Measurements from ENCODE around the gene TUBA1C. TPM values are rescaled to one million over a fixed set of nuclear protein-coding genes. Genes with fewer than 3 reads are reported as not detected.
"Not testable (repeated sequence)": the region's sequence is repeated elsewhere in the genome, so short reads cannot be mapped to it uniquely, and the experiment has no call there.

Gene TUBA1C
- total RNA-seq, 2 experiments from 2014 or later, result 276 to 338 TPM

DNA sequence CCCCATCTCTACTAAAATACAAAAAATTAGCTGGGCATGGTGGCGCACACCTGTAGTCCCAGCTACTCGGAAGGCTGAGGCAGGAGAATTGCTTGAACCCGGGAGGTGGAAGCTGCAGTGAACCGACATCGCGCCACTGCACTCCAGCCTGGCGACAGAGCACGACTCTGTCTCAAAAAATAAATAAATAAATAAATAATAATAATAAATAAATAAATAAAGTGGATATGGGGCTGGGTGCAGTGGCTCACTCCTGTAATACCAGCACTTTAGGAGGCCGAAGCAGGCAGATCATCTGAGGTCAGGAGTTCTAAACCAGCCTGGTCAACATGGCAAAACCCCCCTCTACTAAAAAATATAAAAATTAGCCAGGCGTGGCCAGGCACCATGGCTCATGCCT is 52.2 kb downstream of the TUBA1C start:
- H3K4me3 Mint-ChIP-seq; H3K9me3 Mint-ChIP-seq (ENCODE audit: low read depth); CTCF ChIA-PET; H3K36me3 Mint-ChIP-seq (ENCODE audit: low read depth); DNase-seq; H3K27ac Mint-ChIP-seq; intact Hi-C loops (cut with DNase I, micrococcal nuclease); H3K4me1 Mint-ChIP-seq; POLR2A ChIA-PET; H3K27me3 Mint-ChIP-seq; ATAC-seq: not testable (repeated sequence)

DNA sequence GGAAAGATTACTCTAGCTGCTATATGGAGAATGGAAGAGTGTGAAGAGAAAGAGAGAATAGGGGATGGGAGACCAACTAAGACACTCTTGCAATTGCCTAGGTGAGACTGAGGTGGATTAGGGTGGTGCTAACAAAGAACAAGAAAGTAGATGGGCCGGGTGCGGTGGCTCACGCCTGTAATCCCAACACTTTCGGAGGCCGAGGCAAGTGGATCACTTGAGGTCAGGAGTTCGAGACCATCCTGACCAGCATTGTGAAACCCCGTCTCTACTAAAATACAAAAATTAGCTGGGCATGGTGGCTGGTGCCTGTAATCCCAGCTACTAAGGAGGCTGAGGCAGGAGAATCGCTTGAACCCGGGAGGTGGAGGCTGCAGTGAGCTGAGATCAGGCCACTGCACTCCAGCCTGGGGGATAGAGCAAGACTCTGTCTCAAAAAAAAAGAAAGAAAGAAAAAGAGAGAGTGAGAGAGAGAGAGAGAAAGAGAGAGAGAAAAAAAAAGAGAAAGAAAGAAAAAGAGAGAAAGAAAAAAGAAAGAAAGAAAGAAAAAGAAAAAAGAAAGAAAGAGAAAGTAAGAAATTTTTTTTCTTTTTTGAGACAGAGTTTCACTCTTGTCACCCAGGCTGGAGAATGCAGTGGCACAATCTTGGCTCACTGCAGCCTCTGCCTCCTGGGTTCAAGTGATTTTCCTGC is 55.7 kb downstream of the TUBA1C start:
- H3K9me3 Mint-ChIP-seq (ENCODE audit: low read depth); H3K27ac Mint-ChIP-seq; H3K4me1 Mint-ChIP-seq; ATAC-seq; DNase-seq; POLR2A ChIA-PET; H3K4me3 Mint-ChIP-seq; H3K36me3 Mint-ChIP-seq (ENCODE audit: low read depth); H3K27me3 Mint-ChIP-seq: not testable (repeated sequence)
- CTCF ChIA-PET, result interaction anchor here (0.7 to 1.4 kb wide), 4 partner anchors 15 to 573 kb away, joined by 3 to 4 read pairs (median 4); no protein-coding TSS in a partner anchor
- intact Hi-C loops (cut with DNase I, micrococcal nuclease), result loop anchor here (5.0 kb wide), 2 partner anchors 188 to 258 kb away; partner anchors contain the start of genes KMT2D (in 1 of the 2) and TUBA1B (in 1 of the 2)

DNA sequence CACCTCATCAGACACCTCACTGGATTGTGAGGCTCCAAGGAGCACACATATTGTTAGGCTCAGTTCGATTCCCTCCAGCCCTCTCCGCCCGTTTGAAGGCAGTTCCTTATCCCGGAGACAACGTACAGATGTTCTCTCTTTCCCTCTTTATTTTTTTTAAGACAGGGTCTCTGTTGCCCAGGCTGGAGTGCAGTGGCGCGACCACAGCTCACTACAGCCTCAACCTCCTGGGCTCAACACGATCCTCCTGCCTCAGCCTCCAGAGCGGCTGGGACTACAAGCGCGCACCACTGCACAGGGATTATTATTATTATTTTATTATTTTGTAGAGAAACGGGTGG is 57.5 kb downstream of the TUBA1C start:
- no peak for DNase-seq
- intact Hi-C loops (cut with DNase I, micrococcal nuclease), result loop anchor here (1.0 to 5.0 kb wide), 10 partner anchors 20 to 520 kb away; partner anchors contain the start of genes ARF3 (in 1 of the 2), BCDIN3D (in 1 of the 2), FMNL3 (in 1 of the 2) and KMT2D (in 1 of the 2)
- no peaks in the 10 kb centered on the region for H3K9me3 Mint-ChIP-seq (ENCODE audit: low read depth)
- H3K27me3 Mint-ChIP-seq, result no peaks in the 10 kb centered on the region
- H3K36me3 Mint-ChIP-seq (ENCODE audit: low read depth), result peaks cover 12% of the 10 kb centered on the region
- peak overlapping the region; percentile 95 for H3K27ac Mint-ChIP-seq
- peak overlapping the region; percentile 95 for H3K4me3 Mint-ChIP-seq
- H3K4me1 Mint-ChIP-seq, result peaks cover 10% of the 10 kb centered on the region
- ATAC-seq, result no peak
- CTCF ChIA-PET, result interaction anchor here (0.6 to 4.2 kb wide), 22 partner anchors 10 to 1124 kb away, joined by 3 to 27 read pairs (median 4); partner anchors contain the start of genes C1QL4, DNAJC22, PRPH and TUBA1B
- POLR2A ChIA-PET, result interaction anchor here (0.5 to 2.4 kb wide), 13 partner anchors 10 to 640 kb away, joined by 3 to 11 read pairs (median 5); partner anchors contain the start of genes KANSL2, SPATS2 and TUBA1B

DNA sequence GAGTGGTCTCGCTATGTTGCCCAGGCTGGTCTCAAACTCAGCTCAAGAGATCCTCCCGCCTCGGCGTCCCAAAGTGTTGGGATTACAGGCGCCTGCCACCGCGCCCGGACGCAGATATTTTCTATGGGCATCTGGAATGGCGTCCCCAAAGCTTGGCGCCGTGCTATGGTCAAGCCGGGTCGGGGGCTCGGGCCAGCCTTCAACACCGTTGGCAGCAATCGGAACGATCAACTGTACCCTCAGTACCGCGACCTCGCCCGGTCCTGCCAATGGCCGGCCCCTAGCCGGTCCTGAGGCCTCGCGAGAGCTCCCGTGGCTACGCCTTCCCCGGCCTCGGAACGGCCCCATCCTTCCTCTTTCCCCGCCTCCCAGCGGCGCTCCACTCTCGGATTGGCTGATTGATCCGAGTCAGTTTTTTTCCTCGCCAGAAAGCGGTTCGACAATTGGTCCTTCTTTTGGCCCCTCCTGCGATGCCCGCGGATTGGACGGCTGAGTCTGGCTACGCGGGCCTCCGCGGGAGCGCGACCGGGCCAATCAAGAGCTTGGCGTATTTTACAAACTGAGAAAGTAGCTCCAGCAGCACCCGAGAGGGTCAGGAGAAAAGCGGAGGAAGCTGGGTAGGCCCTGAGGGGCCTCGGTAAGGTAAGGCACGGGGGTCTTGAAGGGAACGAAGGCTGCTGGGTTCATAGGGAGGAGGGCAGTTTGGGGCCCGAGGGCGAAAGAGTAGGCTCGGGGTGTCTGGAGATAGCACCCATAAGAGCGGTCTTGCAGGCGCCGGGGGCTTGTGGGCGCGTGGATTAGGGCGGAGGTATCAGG is 58.0 kb downstream of the TUBA1C start, which contains the start of gene TROAP:
TSS of gene TROAP (plus strand) at position 548 of the 816 bp plus-strand sequence. CDS start 354 bp downstream, outside the sequence.
- CTCF ChIA-PET, result interaction anchor here (0.6 to 4.2 kb wide), 30 partner anchors 9 to 1761 kb away, joined by 3 to 27 read pairs (median 4); partner anchors contain the start of genes C1QL4, DDN, DNAJC22 and PRPH

DNA sequence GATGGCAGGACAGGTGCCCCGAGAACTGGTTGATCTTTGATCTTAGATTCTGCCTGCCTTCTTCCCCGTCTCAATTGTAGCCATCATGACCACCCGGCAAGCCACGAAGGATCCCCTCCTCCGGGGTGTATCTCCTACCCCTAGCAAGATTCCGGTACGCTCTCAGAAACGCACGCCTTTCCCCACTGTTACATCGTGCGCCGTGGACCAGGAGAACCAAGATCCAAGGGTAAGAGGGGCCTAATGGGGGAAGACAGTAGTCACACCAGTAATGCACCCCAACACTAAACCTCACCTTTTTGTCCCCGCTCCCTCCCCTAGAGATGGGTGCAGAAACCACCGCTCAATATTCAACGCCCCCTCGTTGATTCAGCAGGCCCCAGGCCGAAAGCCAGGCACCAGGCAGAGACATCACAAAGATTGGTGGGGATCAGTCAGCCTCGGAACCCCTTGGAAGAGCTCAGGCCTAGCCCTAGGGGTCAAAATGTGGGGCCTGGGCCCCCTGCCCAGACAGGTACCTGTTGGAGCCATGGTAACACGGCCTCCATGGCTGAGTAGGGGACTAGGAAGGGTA is 58.7 kb downstream of the TUBA1C start:
- peak overlapping the region; percentile 95 for H3K27ac Mint-ChIP-seq
- no peak for DNase-seq
- H3K4me3 Mint-ChIP-seq, result peak overlapping the region; percentile 95
- intact Hi-C loops (cut with DNase I, micrococcal nuclease), result loop anchor here (1.0 to 5.0 kb wide), 14 partner anchors 19 to 702 kb away; partner anchors contain the start of genes TUBA1B (in 2 of the 2), TUBA1C (in 2 of the 2), ARF3 (in 1 of the 2) and BCDIN3D (in 1 of the 2)
- ChIA-PET CTCF (interaction anchor here (0.6 to 4.2 kb wide), 14 partner anchors 8 to 217 kb away, joined by 3 to 27 read pairs (median 7); partner anchors contain the start of genes C1QL4, DNAJC22 and PRPH), POLR2A (interaction anchor here (0.6 to 2.4 kb wide), 12 partner anchors 8 to 641 kb away, joined by 3 to 11 read pairs (median 6); partner anchors contain the start of genes KANSL2, LMBR1L, PRPH and RHEBL1)
- no peaks in the 10 kb centered on the region for H3K27me3 Mint-ChIP-seq
- H3K36me3 Mint-ChIP-seq (ENCODE audit: low read depth), result peaks cover 15% of the 10 kb centered on the region
- peaks cover 10% of the 10 kb centered on the region for H3K4me1 Mint-ChIP-seq
- no peak for ATAC-seq
- H3K9me3 Mint-ChIP-seq (ENCODE audit: low read depth), result no peaks in the 10 kb centered on the region

More for the DNA sequence above, 58.0 kb downstream of the TUBA1C start, which contains the start of gene TROAP:
- ATAC-seq (peak; percentile 96), DNase-seq (peak; percentile 99)
- Mint-ChIP-seq H3K9me3 (ENCODE audit: low read depth) (no peaks in the 10 kb centered on the region), H3K4me3 (peak within 1 kb of the TSS; percentile 95), H3K36me3 (ENCODE audit: low read depth) (peaks cover 15% of the 10 kb centered on the region), H3K27ac (peak within 1 kb of the TSS; percentile 95), H3K27me3 (no peaks in the 10 kb centered on the region), H3K4me1 (peaks cover 10% of the 10 kb centered on the region)
- POLR2A ChIA-PET, result interaction anchor here (0.5 to 2.4 kb wide), 18 partner anchors 9 to 641 kb away, joined by 3 to 11 read pairs (median 4); partner anchors contain the start of genes KANSL2, LMBR1L, PRPH and RHEBL1
- intact Hi-C loops (cut with DNase I, micrococcal nuclease), result loop anchor here (1.0 to 5.0 kb wide), 17 partner anchors 19 to 702 kb away; partner anchors contain the start of genes TUBA1B (in 2 of the 2), TUBA1C (in 2 of the 2), ARF3 (in 1 of the 2) and BCDIN3D (in 1 of the 2)

Other genes starting within 250 kb of the TUBA1C start
- 10 to 100 TPM; 54.5 to 62.6 TPM for gene PRKAG1, start 246.3 kb upstream of the TUBA1C start, total RNA-seq
- gene KMT2D, start 204.3 kb upstream of the TUBA1C start, total RNA-seq, result 10 to 100 TPM; 48.3 to 58.2 TPM
- gene RHEBL1, start 195.1 kb upstream of the TUBA1C start, total RNA-seq, result 10 to 100 TPM in 1 of 2 experiments, 1 to 10 TPM in 1; 6.7 to 13.3 TPM
- not detected for gene DHH, start 170.3 kb upstream of the TUBA1C start, total RNA-seq
- 10 to 100 TPM; 45.0 to 48.0 TPM for gene LMBR1L, start 154.2 kb upstream of the TUBA1C start, total RNA-seq
- 1,000 to 10,000 TPM; 2,393 to 2,425 TPM for gene TUBA1B, start 133.7 kb upstream of the TUBA1C start, total RNA-seq
- 10 to 100 TPM; 75.7 to 98.5 TPM for gene TUBA1A, start 76.0 kb upstream of the TUBA1C start, total RNA-seq
- gene PRPH, start 30.1 kb downstream of the TUBA1C start, total RNA-seq, result not detected
- 10 to 100 TPM; 64.5 to 84.3 TPM for gene TROAP, start 58.2 kb downstream of the TUBA1C start, total RNA-seq
- gene C1QL4, start 72.1 kb downstream of the TUBA1C start, total RNA-seq, result not detected
- gene DNAJC22, start 81.8 kb downstream of the TUBA1C start, total RNA-seq, result under 1 TPM in 1 of 2 experiments, not detected in 1; 0.05 TPM
- gene SPATS2, start 102.4 kb downstream of the TUBA1C start, total RNA-seq, result 10 to 100 TPM; 10.6 to 18.8 TPM

Measured in activated CD4-positive, alpha-beta T cell treated with anti-CD3 and anti-CD28 coated beads for 36 hours (primary cell).